ENCODE data around the gene SLC2A9.

Gene SLC2A9

GRCh38 chr4:10041036-10041435, 19.7 kb upstream of the SLC2A9 start:
- no peak for DNase-seq

- DNase-seq = no peak
Measured at GRCh38 chr4:10040049-10040892, 19.0 kb upstream of the SLC2A9 start.

DNA sequence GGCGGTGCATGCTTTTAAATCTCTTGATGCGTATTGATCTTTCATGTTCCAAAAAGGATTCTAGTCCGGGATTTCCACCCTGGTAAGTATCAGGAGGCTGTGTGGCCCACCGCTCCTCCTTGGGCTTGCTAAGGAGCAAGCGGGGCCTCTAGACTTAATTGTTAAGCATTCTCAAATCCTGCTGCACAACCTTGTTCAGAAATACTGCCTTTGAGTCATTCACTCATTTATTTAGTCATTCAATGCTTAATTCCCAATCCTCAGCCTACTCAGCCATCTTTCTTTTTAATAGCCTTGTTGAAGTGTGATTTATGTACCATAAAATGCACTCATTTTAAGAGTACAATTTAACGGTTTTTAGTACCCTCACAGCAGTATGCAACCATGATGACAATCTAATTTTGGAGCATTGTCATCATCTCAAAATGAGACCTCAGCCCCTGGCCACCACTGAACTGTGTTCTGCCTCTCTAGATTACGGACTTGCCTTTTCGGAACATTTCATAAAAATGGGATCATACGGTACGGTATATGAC, 15.6 kb upstream of the SLC2A9 start:
- no peak for DNase-seq

GRCh38 chr4:10035130-10035529, 13.8 kb upstream of the SLC2A9 start:
- DNase-seq = no peak

- no peak for DNase-seq
Measured at GRCh38 chr4:10034612-10035104, 13.4 kb upstream of the SLC2A9 start.

DNA sequence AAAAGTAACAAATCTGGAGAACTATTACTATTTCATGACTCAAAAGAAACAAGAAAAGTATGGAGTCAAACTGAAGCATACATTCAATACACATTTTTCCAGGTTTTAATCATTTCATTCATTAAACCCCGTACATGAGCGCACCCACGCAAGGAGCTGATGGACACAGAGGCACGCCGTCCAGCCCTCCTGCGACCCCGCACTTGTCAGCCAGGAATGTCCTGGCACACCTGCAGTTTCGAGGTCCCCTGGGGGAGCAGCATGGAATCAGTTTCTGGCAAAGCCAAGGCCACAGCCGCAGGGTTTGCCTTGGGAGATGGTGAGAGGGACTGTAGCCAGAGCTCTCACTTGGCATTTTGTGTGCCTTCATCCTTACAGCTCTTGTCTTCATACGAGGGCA, 12.8 kb upstream of the SLC2A9 start:
- no peak for DNase-seq

DNA sequence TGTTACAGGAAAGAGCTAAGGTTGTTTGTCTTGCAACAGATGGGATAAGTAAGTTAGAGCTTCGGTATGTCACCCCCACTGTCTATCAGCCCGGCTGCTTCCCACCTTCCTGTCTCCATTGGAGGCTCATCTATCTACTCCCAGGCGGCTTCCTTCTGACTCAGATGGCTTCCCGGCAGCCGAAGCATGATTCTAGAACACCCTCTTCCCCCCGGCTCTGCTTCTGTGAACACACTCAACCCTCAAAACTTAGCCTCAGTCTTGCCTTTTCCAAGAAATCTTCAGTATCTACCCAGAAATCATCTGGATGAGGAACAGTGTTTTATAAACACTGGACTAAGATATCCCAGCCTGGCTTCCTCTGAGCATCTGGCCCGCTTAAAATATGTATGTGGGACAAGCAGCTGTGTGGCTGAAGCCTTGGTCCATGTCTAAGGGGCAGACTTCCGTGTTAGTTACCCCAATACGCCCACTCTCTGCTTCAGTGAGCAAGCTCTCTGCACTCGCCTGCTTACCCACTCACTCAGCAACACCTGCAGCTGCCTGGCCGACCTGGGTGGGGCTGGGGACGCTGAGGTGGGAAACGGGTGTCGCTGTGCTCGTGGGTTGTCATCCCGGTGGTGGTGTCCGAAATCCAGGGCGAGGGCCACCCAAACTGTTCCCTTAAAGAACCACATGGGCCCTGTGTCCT, 12.0 kb upstream of the SLC2A9 start:
- no peak for DNase-seq

DNA sequence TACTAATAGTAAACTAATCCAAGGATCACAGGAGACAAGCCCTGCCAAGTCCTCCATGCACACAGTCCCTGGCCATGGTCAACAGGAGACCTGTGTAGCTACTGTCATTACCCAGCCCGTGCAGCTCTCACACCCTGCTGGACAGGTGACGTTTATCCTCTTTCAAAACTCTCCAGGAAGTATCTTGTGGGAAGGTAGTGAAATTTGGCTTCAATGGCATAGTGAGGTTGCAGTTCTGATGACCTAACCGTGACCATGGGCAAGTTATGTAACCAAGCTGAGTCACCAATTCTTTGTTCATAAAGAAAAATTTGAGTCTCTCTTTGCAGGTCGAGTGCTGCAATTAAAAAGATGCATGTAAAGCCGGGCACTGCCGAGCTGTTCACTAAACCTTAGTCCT, 11.3 kb upstream of the SLC2A9 start:
- no peak for DNase-seq

DNA sequence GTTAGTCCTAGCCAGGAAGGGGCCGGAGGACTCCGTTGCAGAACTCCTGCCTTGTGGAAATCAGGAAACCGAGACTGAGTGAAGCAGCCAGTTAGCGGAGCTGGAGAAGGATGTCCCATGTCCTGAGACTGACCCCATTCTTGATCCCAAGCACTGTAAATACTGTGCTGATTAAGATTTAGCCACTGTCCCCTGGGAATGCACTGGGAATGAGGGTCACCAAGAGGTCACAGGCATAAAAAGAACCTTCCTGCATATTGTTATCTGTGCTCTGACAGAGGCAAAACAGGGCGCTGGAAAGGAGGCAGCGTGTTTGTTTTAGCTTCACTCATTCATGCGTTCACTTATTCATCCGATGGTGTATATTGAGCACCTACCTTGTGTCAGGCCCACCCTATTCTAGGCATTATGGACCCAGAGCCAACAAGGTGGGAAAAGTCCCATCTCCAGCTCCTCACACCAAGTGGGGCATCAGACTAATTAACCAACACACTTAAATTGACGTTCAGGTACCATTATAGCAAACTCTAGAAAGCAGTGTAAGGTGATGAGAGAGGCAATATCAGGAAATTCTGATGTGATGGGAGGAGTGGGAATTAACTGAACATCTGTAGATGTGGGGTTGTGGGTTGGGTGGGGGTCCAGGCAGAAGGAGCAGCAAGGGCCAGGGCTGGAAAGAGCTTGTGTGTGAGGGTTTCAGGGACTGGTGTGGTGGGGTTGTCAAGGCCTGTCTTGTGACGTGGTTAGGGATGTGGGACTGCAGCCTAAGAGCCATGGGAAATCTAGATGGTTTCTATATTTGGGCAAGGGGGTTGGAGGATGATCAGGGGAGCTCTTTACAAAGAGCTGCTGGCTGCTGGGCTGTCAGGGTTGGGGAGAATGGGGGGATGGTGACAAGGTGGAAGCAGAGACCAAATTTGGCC, 10.6 kb upstream of the SLC2A9 start:
- DNase-seq = no peak

DNA sequence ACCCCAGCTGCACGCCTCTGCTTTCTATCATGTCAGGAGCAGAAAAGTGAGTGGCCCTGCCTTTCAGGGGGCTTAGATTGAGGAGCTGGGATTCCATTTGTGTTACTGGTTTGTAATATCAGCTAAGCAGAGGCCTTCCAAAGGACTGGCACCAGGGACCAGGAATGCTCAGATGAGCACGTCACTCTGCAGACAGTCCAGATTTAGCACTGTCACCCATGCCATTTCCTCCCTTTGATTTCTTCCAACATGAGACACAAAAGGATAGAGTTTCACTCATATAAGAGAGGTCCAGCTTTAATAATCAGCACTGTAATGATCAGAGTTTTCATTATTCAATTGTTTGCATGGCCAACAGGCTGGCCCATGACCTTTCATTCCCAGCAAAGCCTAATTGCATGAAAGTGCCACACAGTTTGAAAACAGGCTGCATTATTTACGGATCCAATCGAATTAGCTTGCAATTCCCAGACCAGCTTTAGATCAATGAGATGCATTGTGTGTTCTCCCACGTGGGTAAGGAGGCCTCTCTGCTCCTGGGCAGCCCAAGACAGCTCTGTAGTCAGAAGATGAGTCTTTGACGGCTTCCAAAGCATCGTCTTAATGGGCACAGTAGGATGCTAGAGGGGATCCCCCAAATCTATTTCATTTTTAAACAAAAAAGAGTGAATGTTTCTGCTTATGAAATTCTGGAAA, 9.8 kb upstream of the SLC2A9 start:
- no peak for DNase-seq

DNA sequence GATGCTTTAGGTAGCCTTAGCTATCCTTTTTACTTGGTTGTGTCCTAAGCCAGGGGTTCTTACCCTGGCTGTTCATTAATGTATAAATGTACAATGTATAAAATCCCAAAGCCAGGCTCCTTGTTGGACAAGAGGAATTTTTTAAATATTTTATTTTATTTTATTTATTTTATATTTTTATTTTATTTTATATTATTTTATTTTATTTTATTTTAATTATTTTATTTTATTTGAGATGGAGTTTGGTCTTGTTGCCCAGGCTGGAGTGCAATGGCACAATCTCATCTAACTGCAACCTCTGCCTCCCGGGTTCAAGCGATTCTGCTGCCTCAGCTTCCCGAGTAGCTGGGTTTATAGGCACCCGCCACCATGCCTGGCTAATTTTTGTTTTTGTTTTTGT, 8.1 kb upstream of the SLC2A9 start:
- DNase-seq = no peak

- DNase-seq = no peak
Measured at GRCh38 chr4:10028910-10029309, 7.6 kb upstream of the SLC2A9 start.

DNA sequence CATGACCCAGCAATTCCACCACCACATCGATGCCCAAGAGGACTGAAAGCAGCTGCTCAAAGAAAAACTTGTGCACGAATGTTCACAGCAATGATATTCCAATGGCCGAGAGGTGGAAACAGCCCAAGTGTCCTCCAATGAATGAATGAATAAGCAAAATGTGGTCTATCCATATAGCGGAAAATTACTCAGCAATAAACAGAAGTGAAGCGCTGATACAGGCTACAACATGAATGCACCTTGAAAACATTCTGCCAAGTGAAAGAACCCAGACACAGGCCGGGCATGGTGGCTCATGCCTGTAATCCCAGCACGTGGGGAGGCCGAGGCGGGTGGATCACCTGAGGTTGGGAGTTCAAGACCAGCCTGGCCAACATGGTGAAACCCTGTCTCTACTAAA, 5.2 kb upstream of the SLC2A9 start:
- no peak for DNase-seq

DNA sequence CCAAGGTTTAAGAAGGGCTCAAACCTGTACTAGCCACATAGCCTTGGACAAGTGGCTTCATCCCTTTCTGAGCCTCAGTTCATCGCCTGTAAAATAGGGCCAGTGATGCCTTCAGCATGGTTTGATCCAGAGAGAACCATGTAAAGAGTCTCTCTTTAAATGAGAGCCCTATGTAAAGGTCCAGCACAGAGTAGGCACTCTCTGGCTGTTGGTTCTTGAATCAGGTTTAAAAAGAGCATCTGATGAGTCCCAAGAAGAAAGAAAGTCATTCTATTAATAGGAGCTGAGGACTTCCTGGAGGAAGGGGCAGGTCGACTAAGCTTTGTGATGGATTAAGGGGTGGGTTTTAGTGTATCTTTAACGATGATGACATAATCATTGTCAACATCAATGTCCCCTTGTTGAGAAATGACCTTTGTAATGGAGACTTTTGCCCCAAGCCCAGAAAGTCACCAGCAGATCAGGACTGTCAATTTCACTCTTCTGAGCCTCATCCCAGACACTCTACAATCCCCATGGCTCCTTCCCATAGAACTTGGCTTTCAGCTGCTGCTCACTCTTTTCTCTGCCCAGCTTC, 4.0 kb upstream of the SLC2A9 start:
- DNase-seq = no peak

GRCh38 chr4:10024303-10024702, 3.0 kb upstream of the SLC2A9 start:
- no peak for DNase-seq

DNA sequence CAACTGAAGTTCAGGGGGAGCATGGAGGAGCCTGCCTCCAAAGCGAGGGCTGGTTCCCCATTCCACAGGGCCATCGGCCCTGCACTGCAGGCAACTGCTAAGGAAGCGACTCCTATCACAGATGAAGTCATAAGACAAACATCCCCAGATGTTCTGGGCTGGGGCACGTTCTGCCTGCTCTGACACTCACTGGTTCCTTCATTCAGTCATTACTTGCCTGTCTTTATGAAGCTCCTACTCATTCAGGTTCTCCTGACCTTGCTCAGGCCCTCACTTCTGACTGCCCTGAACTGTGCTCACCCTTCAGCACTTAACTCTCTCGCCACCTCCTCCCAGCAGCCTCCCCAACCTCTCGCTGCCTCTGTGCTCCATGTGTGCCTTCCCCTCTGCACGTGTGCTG, 2.5 kb upstream of the SLC2A9 start:
- no peak for DNase-seq

DNA sequence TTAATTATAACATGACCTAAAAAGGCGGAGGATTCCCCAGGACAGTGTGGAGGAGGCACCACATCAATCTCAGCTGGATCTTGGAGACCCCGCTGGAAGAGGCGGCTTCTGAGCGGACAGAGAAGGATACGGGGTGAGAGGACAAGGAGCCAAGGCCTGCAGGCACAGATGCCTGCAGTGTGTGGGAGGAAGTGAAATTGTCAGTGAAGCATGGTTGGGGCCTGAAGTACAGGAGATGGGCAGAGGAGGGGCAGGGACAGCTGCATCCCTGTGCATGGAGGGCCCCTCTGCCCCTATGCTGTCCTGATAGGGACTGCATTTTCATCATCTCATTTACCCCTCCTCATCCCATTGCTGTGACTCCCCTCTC, 1.7 kb upstream of the SLC2A9 start:
- DNase-seq = no peak

DNA sequence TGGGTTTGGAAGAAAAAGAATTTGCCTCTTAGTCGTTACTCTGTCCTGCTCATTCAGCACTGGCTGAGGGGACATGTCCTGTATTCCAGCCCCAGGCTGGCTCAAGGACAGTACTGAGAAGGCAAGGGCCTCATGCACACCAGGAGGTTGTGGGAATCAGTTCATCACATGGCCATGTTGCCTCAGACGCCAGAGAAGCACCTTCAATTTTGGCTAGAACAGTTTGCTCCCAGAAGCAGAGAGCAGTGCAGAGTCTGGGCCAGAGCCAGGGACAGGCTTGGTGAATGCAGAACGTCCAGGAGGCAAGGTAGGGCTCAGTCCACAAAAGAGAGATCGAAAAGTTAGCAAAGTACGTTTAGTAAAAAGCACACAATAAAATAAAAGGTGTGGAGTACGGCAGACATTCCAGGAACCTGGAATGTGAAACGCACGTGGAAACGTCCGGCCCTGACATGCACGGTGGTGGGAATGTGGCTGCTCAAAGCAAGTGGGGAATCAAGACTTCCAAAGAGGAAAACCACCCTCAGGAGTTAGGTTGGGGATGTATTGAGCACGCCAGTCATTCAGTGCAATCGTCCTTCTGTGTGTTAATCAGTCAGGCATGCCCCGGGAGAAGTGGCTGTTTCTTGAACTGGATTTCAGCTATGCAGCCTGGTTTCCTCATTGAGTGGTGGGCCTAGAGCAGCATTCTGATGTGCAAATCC, 1.2 kb upstream of the SLC2A9 start:
- no peak for DNase-seq

GRCh38 chr4:10021653-10022023, 341 bp upstream of the SLC2A9 start:
- no peak for DNase-seq

- no peak for DNase-seq
Measured at GRCh38 chr4:10020106-10020505, 1.2 kb downstream of the SLC2A9 start.

GRCh38 chr4:10019521-10020051, 1.7 kb downstream of the SLC2A9 start:
- DNase-seq = no peak

All from KG1 (cell line).